IPS DF 4.7 (cell line): Measurements from ENCODE around the gene ITGB7.

Experiments
- DNase-seq: peaks from one replicate; pipeline ENCODE4 v3.0.0-alpha.2; 2013; ENCODE audit warnings: low spot score; ENCODE audit errors: extremely low read depth

The ITGB7 gene

DNA sequence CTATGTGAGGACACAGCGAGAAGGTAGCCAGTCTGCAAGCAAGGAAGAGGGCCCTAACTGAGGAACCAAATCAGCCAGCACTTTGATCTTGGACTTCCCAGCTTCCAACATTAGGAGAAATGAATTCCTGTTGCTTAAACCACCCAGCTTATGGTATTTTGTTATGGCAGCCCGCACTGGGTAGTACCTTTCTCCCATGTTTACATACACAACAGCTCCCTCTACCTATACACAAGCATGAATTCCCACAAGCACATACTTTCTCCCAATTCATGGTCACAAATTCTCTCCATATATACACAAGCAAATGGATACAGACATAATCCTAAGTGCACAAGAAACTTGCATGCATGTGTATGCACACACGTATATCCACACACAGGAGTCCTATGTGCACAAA lies 7.4 kb downstream of the ITGB7 start:
- no peak for DNase-seq

DNA sequence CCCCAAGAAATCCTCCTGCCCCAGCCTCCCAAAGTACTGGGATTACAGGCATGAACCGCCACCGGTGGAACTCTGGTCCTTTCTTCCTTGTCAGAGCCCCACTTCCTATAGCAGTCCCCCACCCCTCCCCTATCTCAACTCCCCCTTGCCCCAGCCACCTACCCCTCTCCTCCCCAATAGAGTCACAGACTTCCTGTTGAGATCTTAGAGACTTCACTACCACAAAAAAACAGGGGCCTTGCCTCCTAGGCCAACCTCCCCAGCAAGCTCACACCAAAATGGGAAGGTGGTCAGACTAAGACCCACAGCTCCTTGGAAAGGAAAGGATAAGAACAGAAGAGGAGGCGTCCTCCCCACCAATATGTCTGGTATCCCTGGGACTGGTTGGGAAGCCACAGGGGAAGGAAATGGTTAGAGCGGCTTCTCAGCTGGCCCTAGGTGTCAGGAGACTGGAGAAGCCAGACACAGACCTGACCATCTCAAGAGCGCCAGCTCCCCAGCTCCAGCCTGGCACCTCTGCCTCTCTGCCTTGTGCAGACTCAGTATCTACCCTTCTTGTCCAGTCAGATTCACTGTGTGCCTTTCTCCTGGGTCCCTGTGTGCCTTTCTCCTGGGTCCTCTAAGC lies 8.5 kb downstream of the ITGB7 start:
- no peak for DNase-seq

DNA sequence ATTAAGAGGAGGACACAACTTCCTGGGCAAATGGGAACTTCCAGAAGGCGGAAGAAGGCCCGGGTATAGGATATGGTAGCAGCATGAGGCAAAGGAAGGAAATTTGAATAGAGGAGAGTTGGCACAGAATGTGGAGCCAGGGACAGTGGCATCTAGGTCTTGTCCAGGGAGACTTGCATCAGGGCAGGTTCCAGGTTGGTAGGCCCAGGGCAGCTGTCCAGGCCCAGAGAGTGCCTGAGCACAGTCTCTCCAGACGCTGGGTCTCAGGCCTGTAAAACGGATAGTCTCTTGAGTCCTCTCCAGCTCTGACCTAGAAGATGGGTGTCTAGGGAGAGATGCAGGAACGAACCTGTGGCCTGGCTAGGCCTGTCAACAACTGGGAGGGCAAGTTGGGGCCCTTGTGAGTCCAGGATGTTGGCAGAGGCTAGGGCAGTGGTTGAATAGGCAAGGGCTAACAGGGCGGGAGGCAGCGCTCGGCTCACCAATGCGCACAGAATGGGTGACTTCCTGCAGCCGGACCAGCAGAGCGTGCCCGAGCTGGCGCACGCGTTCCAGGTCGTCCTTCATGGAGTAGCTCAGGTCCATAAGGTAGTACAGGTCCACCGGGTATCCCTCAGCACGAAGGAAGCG lies 9.9 kb downstream of the ITGB7 start:
- no peak for DNase-seq

DNA sequence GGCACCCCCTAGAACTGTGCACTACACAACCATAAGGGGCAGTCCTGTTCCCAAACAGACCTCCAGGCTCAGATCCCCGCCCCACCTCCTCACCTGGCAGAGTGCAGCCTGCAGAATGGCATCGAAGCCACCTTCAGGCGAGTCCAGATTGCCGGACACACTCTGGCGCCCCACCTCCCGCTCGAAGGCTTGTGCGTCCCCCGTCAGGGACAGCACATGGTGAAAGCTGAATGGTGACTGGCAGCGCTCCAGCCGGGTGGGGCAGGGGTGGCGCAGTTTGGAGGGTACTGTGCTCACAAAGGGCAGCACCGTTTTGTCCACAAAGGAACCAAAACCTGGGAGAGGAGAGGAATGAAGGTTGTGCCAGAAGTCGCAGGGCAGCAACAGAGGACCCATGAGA lies 10.6 kb downstream of the ITGB7 start:
- DNase-seq: no peak

DNA sequence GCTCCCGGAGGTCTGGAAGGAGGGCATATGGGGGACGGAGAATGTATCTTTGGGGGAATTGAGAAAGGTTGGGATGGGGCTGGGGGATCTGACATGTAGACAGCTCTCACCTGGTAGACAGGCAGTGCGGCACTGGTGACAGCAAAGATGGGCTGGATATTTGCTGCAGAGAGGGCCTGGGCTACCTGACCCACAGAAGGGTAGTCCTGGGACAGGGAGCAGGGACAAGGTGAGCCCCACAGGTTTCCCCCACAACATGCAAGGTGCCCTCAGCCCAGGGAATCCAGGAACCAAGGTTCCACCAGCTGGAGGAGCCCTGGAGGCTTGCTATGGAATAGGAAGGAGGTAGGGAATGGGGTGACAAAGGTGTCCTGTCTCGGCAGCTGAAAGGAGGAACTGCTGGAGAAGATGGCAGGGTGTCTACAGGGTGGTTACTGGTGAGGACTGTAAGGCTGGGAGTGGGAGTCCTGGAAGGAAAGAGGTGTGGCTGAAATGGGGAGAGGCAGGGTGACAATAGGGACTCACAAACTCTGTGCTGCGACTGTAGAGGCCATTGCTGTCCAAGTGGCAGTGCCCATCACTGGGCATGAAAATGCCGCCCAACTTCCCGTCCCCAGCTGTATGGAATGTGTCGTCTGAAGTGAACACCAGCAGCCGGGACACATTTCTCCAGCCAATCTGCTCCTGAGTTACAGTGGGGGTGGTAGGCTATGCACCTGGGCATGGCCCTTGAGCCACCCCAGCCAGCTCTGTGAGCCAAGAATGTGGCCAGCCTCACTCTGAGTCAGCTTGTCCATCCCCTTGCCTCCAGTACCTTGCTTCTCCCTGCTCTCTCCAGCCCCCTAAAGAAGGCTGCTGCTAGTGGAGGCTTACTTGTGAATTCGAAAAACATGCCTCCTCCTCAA lies 11.3 kb downstream of the ITGB7 start:
- DNase-seq: no peak

DNA sequence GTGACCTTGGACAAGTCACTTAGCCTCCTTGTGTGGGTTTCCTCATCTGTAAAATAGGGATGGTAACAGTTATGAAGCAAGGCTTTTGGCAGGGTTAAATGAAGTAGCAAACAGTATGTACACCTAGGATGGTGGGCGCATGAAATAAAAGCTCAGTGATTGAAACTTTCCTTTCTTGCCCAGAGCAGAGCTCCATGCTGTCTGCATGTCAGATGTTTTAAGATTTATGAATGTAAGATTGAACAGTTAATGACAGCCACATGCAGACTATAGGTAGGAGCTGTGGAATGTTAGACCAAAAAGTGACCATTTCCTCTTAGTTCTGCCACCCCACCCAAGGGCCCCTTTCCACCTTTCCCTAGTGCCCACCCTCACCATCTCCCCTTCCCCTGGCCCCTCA lies 12.1 kb downstream of the ITGB7 start:
- no peak for DNase-seq

DNA sequence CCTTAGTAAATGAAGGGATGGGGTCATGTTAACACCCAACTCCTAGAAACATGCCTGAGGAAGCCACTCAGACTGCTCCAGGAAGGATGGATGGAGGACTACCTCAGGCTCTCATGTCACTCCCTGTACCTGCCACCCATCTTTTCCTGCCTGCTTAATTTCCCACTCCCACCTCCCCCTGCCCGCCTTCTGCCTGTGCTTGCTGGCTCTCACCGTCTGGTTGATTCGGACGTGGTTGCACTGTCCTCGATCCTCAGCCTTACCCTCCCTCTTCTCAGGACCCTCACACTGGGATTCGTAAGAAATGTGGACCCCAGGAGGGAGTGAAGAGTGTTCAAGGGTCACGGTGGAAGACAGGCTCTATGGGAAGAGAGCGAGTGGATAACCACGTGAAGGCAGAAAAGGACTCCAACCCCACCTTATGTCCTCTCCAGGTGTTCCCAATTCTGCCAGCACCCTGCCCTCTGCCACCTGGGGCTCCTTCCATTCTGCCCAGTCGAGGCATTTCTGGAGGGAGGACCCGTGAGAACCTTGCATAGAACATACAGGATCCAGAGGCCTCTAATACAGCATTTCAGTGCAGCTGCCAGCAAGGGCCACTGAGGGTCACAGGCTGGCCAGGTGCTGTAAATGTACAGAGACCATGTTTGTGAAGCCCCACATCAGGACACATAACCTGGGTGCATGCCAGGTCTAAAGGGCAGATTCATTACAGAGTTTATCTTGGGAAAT lies 12.9 kb downstream of the ITGB7 start:
- no peak for DNase-seq

DNA sequence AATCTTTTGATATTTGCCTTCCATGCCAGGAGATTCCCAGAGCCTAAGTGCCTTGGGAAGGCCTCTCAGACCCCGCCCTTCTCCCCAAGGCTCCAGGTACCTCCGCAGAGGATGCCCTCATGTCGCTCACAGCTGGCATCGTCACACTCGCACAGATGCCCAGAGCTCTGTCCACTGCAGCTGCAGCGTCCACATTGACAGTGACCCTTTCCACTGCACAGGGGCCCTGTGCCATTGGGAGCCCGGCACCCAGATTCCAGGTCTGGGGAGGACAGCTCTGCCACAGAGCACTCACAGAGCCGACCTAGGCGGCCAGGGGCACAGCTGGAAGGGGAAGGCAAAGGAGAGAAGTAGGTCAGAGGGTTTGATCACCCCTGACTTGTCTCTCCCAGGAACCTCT lies 14.0 kb downstream of the ITGB7 start:
- DNase-seq: no peak

DNA sequence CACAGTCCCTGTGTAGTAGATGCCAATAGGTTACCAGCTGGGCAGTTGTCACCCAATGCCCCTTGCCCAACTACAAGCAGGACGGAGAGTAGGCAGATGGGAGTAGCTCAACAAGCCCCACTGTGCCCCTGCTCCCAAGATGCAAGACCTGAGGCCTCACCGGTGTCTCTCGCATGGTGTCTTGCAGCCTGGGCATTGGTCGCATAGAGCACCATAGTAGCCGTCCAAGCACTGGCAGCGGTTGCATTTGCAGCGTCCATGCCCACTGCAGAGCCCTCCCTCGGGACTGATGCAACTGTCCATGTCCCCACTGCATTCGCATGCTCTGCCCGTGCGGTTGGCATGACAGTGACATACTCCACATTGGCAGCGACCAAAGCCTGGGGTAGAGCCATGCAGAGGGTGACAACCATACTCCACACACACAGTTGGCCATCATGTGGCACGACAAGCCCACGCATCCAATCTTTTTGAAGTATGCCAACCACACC lies 14.5 kb downstream of the ITGB7 start:
- DNase-seq: no peak

DNA sequence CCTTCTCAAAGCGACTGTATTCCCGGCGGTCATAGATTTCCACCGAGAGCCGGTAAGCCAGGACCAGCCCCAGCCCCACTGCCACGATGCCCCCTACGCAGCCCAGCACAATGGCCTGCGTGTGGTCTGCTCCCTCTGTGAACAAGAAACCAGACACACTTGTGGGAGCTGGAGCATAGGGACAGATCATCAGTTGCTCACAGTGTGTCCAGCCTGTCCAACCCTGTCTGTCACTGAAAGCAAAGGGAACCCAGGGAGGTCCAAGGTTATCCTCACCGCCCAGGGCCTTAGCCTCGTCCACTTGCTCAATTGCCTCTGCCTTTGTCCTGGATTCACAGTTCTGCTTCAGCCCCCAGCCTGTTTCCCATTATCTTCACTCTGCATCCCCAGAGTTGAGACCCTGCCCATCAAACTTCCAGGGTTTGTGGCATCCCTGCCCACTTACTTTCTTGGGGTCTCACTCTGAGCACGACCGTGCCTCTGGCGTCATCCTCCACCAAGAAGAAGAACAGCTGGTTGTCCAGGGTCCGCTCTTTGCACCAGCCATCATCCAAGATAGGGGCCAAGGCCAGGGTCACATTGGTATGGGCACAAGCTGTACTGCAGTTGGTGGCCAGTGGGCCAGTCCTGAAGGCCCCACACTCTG lies 15.0 kb downstream of the ITGB7 start:
- DNase-seq: no peak

DNA sequence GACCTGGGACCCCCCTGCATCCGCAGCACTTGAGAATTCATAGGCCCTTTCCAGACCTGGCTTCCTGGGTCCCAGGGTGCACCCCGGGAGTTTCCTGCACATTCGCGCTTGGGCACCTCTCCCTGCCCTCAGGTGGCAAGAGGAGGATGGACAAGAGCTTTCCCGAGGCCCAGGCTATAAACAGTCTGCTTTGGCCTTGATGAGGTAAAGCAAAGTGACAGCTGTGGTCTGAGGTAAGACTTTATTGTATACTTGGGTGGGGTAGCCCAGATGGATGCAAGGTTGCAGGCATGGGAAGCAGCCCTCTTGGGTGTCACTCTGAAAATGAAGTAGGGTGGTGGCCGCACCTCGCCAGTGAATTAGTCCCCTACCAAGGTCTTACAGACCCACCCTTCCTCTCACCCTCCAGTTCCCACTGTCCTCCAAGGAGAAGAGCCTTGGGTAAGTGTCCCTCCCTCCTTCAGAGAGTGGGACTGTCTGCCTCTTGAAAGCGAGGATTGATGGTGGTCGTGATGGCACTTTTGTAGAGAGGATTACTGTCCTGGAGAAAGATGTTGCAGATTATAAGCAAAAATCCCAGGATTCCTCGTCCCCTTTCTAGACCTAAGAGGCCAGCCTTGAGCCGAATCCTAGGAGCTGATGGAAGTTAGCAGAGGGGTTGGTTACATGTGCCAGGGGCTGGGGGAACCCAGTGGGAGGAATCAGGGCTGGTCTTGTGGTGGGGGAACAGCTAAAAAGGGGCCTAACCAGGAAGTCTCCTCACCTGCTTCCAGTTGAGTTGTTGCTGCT lies 15.8 kb downstream of the ITGB7 start:
- no peak for DNase-seq

DNA sequence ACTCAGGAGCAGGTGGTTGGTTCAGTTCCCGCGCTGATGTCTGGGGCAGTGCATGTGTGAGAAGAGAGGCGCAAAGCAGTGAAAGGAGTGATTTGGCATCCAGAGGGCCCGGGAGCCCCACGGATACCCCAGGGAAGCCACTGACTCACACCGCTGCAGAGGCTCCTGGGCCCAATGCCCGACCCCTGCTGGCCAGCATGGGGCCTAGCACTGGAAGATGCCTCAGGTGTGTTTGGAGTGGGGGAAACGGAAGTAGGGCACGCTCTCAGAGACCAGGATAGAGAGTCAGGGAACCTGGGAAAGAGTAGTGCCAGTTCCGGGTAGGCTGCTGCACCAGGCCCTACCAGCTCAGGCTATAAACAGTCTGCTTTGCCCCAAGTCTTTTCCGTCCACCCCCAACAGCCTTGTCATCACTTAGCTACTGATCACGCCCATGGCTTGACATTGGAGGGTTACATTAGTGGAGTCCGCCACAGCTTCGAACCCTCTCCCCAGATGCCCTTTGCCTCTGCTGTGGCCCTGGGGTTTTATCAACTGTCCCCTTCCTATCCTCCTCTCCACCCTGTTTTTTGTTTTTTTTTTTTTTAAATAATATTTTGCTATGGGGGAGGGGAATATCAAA lies 16.8 kb downstream of the ITGB7 start:
- DNase-seq: no peak

DNA sequence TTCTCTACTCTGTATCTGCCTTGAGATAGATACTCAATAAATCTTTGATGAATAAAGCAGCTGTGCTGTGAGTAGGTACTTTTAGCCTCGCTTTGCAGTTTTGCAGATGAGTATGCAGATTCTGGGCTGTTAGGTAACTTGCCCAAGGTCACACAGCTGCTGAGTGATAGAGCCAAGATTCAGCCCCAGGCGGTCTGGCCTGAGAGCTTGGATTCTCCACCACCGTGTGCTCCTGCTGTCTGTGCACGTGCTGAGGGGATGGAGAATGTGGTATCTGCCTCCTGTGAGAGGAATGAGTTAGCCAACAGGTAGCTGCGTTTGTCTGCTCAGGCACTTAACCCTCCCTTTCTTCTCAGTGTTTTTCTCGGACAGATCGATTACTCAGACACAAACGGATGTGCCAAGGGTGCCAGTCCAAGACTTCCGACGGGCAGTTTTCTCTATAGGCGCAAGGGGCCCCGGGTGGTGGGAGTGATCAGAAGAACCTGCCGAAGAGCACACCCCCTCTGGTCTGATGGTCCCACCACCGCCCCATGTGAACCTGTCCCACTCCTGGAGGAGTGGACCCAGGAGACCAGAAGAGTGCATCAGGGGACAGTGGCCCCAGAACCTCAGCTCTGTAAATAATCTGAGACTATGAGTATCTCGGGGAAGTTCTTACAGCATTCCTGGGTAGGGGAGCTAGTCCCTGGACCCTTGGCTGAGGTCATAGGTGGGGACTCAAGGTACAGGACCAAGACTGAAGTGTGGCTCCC lies 19.7 kb downstream of the ITGB7 start:
- DNase-seq: no peak

DNA sequence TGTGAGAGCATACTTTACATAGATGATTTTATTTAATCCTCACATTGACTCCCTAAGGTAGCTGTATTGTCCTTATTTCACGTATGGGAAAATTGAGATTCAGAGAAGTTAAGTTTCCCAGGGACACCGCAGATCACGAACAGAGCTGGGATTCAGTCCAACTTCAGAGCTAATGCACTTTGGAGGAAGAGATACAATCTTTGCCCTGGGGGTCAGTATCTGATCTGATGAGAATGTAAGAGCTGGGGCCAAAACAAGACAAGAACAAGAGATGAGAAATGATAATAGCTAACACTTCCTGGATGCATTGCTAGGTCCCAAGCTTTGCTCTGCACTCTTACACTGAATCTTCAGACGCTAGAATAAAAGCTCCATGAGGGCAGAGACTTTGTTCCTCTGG lies 20.3 kb downstream of the ITGB7 start:
- DNase-seq: no peak

DNA sequence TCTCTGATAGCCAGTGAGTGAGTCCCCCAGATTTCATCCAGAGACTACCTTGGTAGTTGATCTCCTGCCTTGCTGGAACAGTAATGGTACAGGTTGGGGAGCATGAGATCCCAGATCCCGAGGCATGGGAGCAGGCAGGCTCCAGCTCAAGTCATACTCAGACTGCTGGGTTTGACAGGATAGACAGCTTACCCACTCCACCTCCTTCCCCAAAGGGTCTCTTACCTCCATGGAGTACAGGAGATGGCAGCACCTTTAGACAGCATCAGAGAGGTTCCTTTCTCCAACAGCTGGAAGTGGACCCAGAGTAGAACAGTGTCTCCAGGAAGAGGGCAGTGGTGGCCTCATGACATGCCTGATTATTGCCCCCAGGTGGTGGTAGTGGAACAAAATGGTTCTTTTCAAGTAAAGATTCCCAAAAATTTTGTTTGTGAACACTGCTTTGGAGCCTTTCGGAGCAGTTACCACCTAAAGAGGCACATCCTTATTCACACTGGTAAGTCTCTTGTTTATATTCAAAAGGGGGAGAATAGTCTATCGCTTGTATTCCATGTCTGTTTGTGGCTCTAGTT lies 21.4 kb downstream of the ITGB7 start:
- DNase-seq: no peak

DNA sequence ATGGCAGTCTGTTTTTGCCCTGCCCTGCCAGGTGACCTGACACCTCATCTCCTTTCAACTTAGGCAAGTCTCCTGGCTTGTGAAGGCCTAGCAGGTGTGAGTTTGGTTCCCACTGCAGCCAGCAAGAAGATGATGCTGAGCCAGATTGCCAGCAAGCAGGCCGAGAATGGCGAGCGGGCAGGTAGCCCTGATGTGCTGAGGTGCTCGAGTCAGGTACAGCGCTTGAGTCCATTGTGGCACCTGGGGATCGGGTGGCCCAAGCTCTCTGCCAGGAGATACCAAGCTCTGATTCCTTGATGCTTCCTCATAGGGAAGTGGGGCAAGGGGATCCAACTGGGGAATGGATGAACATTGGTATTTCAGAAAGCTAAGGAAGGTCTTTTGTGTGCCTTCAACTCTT lies 22.2 kb downstream of the ITGB7 start:
- DNase-seq: no peak

DNA sequence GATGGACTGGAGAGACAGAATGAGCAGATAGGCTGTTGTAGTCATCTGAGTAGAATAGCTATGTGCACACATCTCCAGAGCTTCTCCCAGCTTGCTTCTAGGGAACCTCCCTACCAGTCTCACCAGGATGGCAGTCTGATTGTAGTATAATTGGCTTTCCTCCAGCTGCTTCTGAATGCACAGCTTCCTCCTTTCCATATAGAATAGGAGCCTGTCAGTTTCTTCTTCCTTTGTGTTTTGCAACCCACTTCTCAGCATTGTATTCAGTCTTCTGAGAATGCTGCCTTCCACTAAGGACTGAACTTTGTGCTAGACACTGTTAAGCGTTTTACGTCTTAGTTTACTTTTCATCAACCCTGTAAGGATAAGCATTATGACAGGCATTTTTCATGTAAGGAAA lies 24.1 kb downstream of the ITGB7 start:
- no peak for DNase-seq

DNA sequence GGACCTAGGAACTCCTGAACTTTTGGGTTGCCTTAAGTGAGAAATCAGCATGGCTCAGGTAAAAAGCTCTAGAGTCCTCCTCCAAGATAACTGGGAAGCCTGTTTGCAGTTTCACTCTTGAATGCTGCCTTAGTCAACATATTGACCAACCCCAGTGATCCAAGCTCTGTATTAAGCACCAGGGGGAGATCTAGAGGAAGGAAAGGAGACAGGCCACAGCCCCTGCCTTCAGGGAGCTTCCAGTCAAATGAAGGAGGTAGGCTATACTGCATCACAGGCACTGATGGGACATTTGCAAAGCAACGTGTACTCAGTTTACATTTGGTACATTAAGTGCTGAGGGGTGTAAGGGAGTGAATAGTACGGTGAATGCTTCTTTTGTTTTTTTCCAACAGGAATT lies 25.1 kb downstream of the ITGB7 start:
- DNase-seq: no peak
